ENCODE measurements around the gene LRRC30.

LRRC30 gene

GRCh38 chr18:7242926-7243325, 12.0 kb downstream of the LRRC30 start:
- no peak for DNase-seq

GRCh38 chr18:7248877-7249276, 18.0 kb downstream of the LRRC30 start:
- no peak for DNase-seq

- DNase-seq = no peak
These were observed 23.3 kb downstream of the LRRC30 start for GRCh38 chr18:7254163-7254562.

GRCh38 chr18:7255054-7255453, 24.2 kb downstream of the LRRC30 start:
- DNase-seq = no peak

GRCh38 chr18:7255643-7256042, 24.8 kb downstream of the LRRC30 start:
- no peak for DNase-seq

- DNase-seq = no peak
These were observed 25.9 kb downstream of the LRRC30 start for GRCh38 chr18:7256618-7257425.

- DNase-seq = no peak
These were observed 26.5 kb downstream of the LRRC30 start for GRCh38 chr18:7257426-7257740.

- DNase-seq = no peak
These were observed 28.6 kb downstream of the LRRC30 start for GRCh38 chr18:7259475-7259874.

- no peak for DNase-seq
These were observed 30.3 kb downstream of the LRRC30 start for GRCh38 chr18:7261199-7261598.

- no peak for DNase-seq
These were observed 37.1 kb downstream of the LRRC30 start for GRCh38 chr18:7267973-7268372.

GRCh38 chr18:7269942-7270341, 39.1 kb downstream of the LRRC30 start:
- no peak for DNase-seq

- no peak for DNase-seq
These were observed 41.6 kb downstream of the LRRC30 start for GRCh38 chr18:7272311-7273049.

GRCh38 chr18:7273301-7273921, 42.5 kb downstream of the LRRC30 start:
- no peak for DNase-seq

- no peak for DNase-seq
These were observed 50.7 kb downstream of the LRRC30 start for GRCh38 chr18:7281579-7281978.

Measured in CD4-positive, alpha-beta T cell treated with Interleukin-4 for 4 hours (primary cell).